ENCODE data around the gene H1-8.
A peak's percentile ranks its signal among the peaks of the same experiment; 100 is the strongest.

H1-8 gene

GRCh38 chr3:129549805-129550204 is 6.8 kb downstream of the H1-8 start:
- peak overlapping the region; percentile 58 for H4K91ac ChIP-seq (ENCODE audit: low read depth, low read length)
- H3K4me2 ChIP-seq (ENCODE audit: low read length), result no peak overlapping the region
- peak overlapping the region; percentile 56 for H2BK12ac ChIP-seq (ENCODE audit: low read length)
- no peak overlapping the region for H3K23ac ChIP-seq (ENCODE audit: low read length)
- H2BK120ac ChIP-seq (ENCODE audit: insufficient read depth, low read length, poor library complexity), result peak overlapping the region; percentile 21
- H2BK5ac ChIP-seq (ENCODE audit: low read depth, low read length, poor library complexity), result peak overlapping the region; percentile 22
- H3K27ac ChIP-seq (ENCODE audit: low read depth, low read length), result peak overlapping the region; percentile 8
- H4K12ac ChIP-seq (ENCODE audit: low read depth, low read length), result no peak overlapping the region
- H3K79me2 ChIP-seq (ENCODE audit: control insufficient read depth, insufficient read depth, low read length, poor library complexity), result peaks cover 2% of the 10 kb centered on the region
- peaks cover 13% of the 10 kb centered on the region for H3K79me1 ChIP-seq (ENCODE audit: low read length)
- peak overlapping the region; percentile 65 for H2AK5ac ChIP-seq (ENCODE audit: low read length)
- no peak overlapping the region for H3K18ac ChIP-seq (ENCODE audit: low read length)
- no peak overlapping the region for H3K4me3 ChIP-seq (ENCODE audit: low read depth, low read length)
- no peaks in the 10 kb centered on the region for H3K27me3 ChIP-seq (ENCODE audit: insufficient read depth, low read length)
- H3K9ac ChIP-seq (ENCODE audit: low read length), result no peak overlapping the region
- no peak for DNase-seq
- peaks cover 2 to 4% of the 10 kb centered on the region in 2 experiments for H3K36me3 ChIP-seq (ENCODE audit: control insufficient read depth in 1 of 2, insufficient read depth in 2 of 2, low read length in 2 of 2)
- peaks cover 14 to 16% of the 10 kb centered on the region in 2 experiments for H3K4me1 ChIP-seq (ENCODE audit: control insufficient read depth in 1 of 2, insufficient read depth in 2 of 2, low read length in 2 of 2)
- H2AFZ ChIP-seq (ENCODE audit: insufficient read depth, low read length, poor library complexity), result no peak overlapping the region
- H3K14ac ChIP-seq (ENCODE audit: low read length), result peak overlapping the region; percentile 61
- peak overlapping the region; percentile 22 for H4K8ac ChIP-seq (ENCODE audit: low read depth, low read length)
- no CpG with 5 or more reads among the region's 3 CpGs for WGBS (ENCODE audit: extremely low coverage, insufficient coverage, insufficient read length)
- no peak overlapping the region for H3K4ac ChIP-seq (ENCODE audit: low read depth, low read length)
- no peaks in the 10 kb centered on the region for H3K9me3 ChIP-seq (ENCODE audit: insufficient read depth, low read depth, low read length)

GRCh38 chr3:129552287-129553050 is 9.5 kb downstream of the H1-8 start:
- no peaks in the 10 kb centered on the region for H3K27me3 ChIP-seq (ENCODE audit: insufficient read depth, low read length)
- H3K14ac ChIP-seq (ENCODE audit: low read length), result no peak overlapping the region
- H3K79me1 ChIP-seq (ENCODE audit: low read length), result peaks cover 13% of the 10 kb centered on the region
- peaks cover 14 to 16% of the 10 kb centered on the region in 2 experiments for H3K4me1 ChIP-seq (ENCODE audit: control insufficient read depth in 1 of 2, insufficient read depth in 2 of 2, low read length in 2 of 2)
- no peak overlapping the region for H3K18ac ChIP-seq (ENCODE audit: low read length)
- H3K9me3 ChIP-seq (ENCODE audit: insufficient read depth, low read depth, low read length), result no peaks in the 10 kb centered on the region
- DNase-seq, result no peak
- no peak overlapping the region for H2AK5ac ChIP-seq (ENCODE audit: low read length)
- no peak overlapping the region for H2BK120ac ChIP-seq (ENCODE audit: insufficient read depth, low read length, poor library complexity)
- H3K36me3 ChIP-seq (ENCODE audit: control insufficient read depth in 1 of 2, insufficient read depth in 2 of 2, low read length in 2 of 2), result peaks cover 26 to 27% of the 10 kb centered on the region in 2 experiments
- H2BK5ac ChIP-seq (ENCODE audit: low read depth, low read length, poor library complexity), result no peak overlapping the region
- H4K91ac ChIP-seq (ENCODE audit: low read depth, low read length), result no peak overlapping the region
- H3K27ac ChIP-seq (ENCODE audit: low read depth, low read length), result no peak overlapping the region
- H3K4me2 ChIP-seq (ENCODE audit: low read length), result no peak overlapping the region
- no peak overlapping the region for H4K8ac ChIP-seq (ENCODE audit: low read depth, low read length)
- no peak overlapping the region for H2BK12ac ChIP-seq (ENCODE audit: low read length)
- WGBS (ENCODE audit: extremely low coverage, insufficient coverage, insufficient read length), result no CpG with 5 or more reads among the region's 10 CpGs
- no peak overlapping the region for H3K4ac ChIP-seq (ENCODE audit: low read depth, low read length)
- H3K4me3 ChIP-seq (ENCODE audit: low read depth, low read length), result no peak overlapping the region
- H3K79me2 ChIP-seq (ENCODE audit: control insufficient read depth, insufficient read depth, low read length, poor library complexity), result peaks cover 2% of the 10 kb centered on the region
- H4K12ac ChIP-seq (ENCODE audit: low read depth, low read length), result no peak overlapping the region
- H2AFZ ChIP-seq (ENCODE audit: insufficient read depth, low read length, poor library complexity), result no peak overlapping the region
- no peak overlapping the region for H3K23ac ChIP-seq (ENCODE audit: low read length)
- no peak overlapping the region for H3K9ac ChIP-seq (ENCODE audit: low read length)

DNA sequence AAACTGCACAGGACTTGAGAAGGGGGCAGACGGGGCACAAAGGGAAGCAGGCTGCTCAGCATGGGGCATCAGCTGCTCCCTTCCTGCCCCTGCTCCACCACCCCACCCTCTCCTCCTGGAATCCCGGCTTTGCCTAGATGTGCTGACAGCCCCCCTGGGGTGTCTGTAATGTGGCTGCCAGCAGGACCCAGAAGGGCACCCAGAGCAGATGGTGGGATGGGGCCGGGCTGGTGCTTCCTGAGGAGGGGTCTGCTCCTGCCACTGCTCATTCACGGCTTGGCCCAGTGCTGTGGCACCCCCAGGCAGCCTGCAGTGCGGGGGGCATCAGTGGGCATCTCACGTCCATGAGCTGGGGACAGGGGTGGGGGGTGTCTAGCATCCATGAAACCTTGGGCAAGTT is 10.2 kb downstream of the H1-8 start:
- Histone ChIP-seq H4K91ac (ENCODE audit: low read depth, low read length) (no peak overlapping the region), H3K4me3 (ENCODE audit: low read depth, low read length) (no peak overlapping the region), H2AK5ac (ENCODE audit: low read length) (no peak overlapping the region), H4K12ac (ENCODE audit: low read depth, low read length) (no peak overlapping the region), H2BK5ac (ENCODE audit: low read depth, low read length, poor library complexity) (no peak overlapping the region), H3K79me2 (ENCODE audit: control insufficient read depth, insufficient read depth, low read length, poor library complexity) (peaks cover 2% of the 10 kb centered on the region), H3K36me3 (ENCODE audit: control insufficient read depth in 1 of 2, insufficient read depth in 2 of 2, low read length in 2 of 2) (peaks cover 34% of the 10 kb centered on the region in 2 experiments), H3K14ac (ENCODE audit: low read length) (no peak overlapping the region), H3K9ac (ENCODE audit: low read length) (no peak overlapping the region), H3K9me3 (ENCODE audit: insufficient read depth, low read depth, low read length) (no peaks in the 10 kb centered on the region), H3K18ac (ENCODE audit: low read length) (no peak overlapping the region), H2AFZ (ENCODE audit: insufficient read depth, low read length, poor library complexity) (no peak overlapping the region), H3K4ac (ENCODE audit: low read depth, low read length) (no peak overlapping the region), H2BK12ac (ENCODE audit: low read length) (no peak overlapping the region), H3K27ac (ENCODE audit: low read depth, low read length) (no peak overlapping the region), H3K23ac (ENCODE audit: low read length) (no peak overlapping the region), H3K79me1 (ENCODE audit: low read length) (peaks cover 13% of the 10 kb centered on the region), H3K27me3 (ENCODE audit: insufficient read depth, low read length) (no peaks in the 10 kb centered on the region), H3K4me2 (ENCODE audit: low read length) (no peak overlapping the region), H4K8ac (ENCODE audit: low read depth, low read length) (no peak overlapping the region), H3K4me1 (ENCODE audit: control insufficient read depth in 1 of 2, insufficient read depth in 2 of 2, low read length in 2 of 2) (peaks cover 14 to 16% of the 10 kb centered on the region in 2 experiments), H2BK120ac (ENCODE audit: insufficient read depth, low read length, poor library complexity) (no peak overlapping the region)
- no CpG with 5 or more reads among the region's 6 CpGs for WGBS (ENCODE audit: extremely low coverage, insufficient coverage, insufficient read length)
- DNase-seq, result no peak

DNA sequence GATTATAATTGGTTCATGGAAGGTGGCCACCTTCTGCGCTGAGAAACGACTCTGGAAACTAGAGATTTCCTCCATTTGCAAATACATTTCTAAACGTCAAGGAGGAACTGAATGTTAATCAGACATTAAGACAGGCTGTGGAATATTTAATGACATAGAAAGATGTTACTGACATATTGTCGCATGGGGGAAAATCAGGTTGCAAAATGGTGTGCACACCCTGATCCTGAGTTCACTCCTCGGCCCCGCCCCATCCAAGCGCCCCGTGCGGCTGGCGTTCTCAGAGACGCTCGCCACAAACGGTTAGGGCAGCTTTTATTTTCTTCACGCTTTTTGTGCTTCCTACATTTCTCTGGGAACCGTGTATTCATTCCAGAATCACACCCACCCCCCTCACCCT is 10.7 kb downstream of the H1-8 start:
- peaks cover 9% of the 10 kb centered on the region for H3K79me1 ChIP-seq (ENCODE audit: low read length)
- H3K4me2 ChIP-seq (ENCODE audit: low read length), result no peak overlapping the region
- H2BK120ac ChIP-seq (ENCODE audit: insufficient read depth, low read length, poor library complexity), result no peak overlapping the region
- no peak overlapping the region for H3K23ac ChIP-seq (ENCODE audit: low read length)
- H3K9ac ChIP-seq (ENCODE audit: low read length), result no peak overlapping the region
- H4K12ac ChIP-seq (ENCODE audit: low read depth, low read length), result no peak overlapping the region
- peak in 1 of 2 donors; percentile 33 for DNase-seq
- H3K4me3 ChIP-seq (ENCODE audit: low read depth, low read length), result no peak overlapping the region
- no peak overlapping the region for H2BK5ac ChIP-seq (ENCODE audit: low read depth, low read length, poor library complexity)
- H3K27me3 ChIP-seq (ENCODE audit: insufficient read depth, low read length), result no peaks in the 10 kb centered on the region
- H4K91ac ChIP-seq (ENCODE audit: low read depth, low read length), result no peak overlapping the region
- no peak overlapping the region for H2AFZ ChIP-seq (ENCODE audit: insufficient read depth, low read length, poor library complexity)
- no peak overlapping the region for H2BK12ac ChIP-seq (ENCODE audit: low read length)
- no peak overlapping the region for H4K8ac ChIP-seq (ENCODE audit: low read depth, low read length)
- no peaks in the 10 kb centered on the region for H3K9me3 ChIP-seq (ENCODE audit: insufficient read depth, low read depth, low read length)
- H3K4ac ChIP-seq (ENCODE audit: low read depth, low read length), result no peak overlapping the region
- no CpG with 5 or more reads among the region's 15 CpGs for WGBS (ENCODE audit: extremely low coverage, insufficient coverage, insufficient read length)
- H3K18ac ChIP-seq (ENCODE audit: low read length), result no peak overlapping the region
- no peak overlapping the region for H3K14ac ChIP-seq (ENCODE audit: low read length)
- H3K36me3 ChIP-seq (ENCODE audit: control insufficient read depth in 1 of 2, insufficient read depth in 2 of 2, low read length in 2 of 2), result peaks cover 39 to 40% of the 10 kb centered on the region in 2 experiments
- peaks cover 2% of the 10 kb centered on the region for H3K79me2 ChIP-seq (ENCODE audit: control insufficient read depth, insufficient read depth, low read length, poor library complexity)
- peaks cover 13 to 15% of the 10 kb centered on the region in 2 experiments for H3K4me1 ChIP-seq (ENCODE audit: control insufficient read depth in 1 of 2, insufficient read depth in 2 of 2, low read length in 2 of 2)
- no peak overlapping the region for H3K27ac ChIP-seq (ENCODE audit: low read depth, low read length)
- H2AK5ac ChIP-seq (ENCODE audit: low read length), result no peak overlapping the region
